ENCODE measurements around the gene DNER.
"Not testable (repeated sequence)": the region's sequence is repeated elsewhere in the genome, so short reads cannot be mapped to it uniquely, and the experiment has no call there.

DNER gene

GRCh38 chr2:229701062-229701461 lies 13.3 kb downstream of the DNER start:
- Mint-ChIP-seq H3K27ac (no peak overlapping the region), H3K36me3 (no peaks in the 10 kb centered on the region), H3K9me3 (no peaks in the 10 kb centered on the region), H3K27me3 (peaks cover 18% of the 10 kb centered on the region), H3K4me3 (no peak overlapping the region), H3K4me1 (no peaks in the 10 kb centered on the region)
- ATAC-seq (ENCODE audit: low read depth) (no peak), DNase-seq (ENCODE audit: low spot score in 2 of 2) (no peak)

GRCh38 chr2:229695961-229696360 lies 18.4 kb downstream of the DNER start:
- Mint-ChIP-seq H3K36me3 (no peaks in the 10 kb centered on the region), H3K4me3 (no peak overlapping the region), H3K27me3 (peaks cover 19% of the 10 kb centered on the region), H3K27ac (no peak overlapping the region), H3K4me1 (no peaks in the 10 kb centered on the region), H3K9me3 (peaks cover 3% of the 10 kb centered on the region)
- DNase-seq (ENCODE audit: low spot score in 2 of 2) (no peak), ATAC-seq (ENCODE audit: low read depth) (no peak)

- not testable (repeated sequence) for DNase-seq (ENCODE audit: low spot score in 2 of 2); ATAC-seq (ENCODE audit: low read depth); H3K4me3 Mint-ChIP-seq; H3K9me3 Mint-ChIP-seq; H3K4me1 Mint-ChIP-seq; H3K27ac Mint-ChIP-seq; H3K36me3 Mint-ChIP-seq
- H3K27me3 Mint-ChIP-seq = peaks cover 15% of the 10 kb centered on the region
These were observed 20.5 kb downstream of the DNER start for GRCh38 chr2:229693845-229694244.

GRCh38 chr2:229691631-229692030 lies 22.7 kb downstream of the DNER start:
- DNase-seq (ENCODE audit: low spot score in 2 of 2) (no peak), ATAC-seq (ENCODE audit: low read depth) (no peak)
- H3K9me3 Mint-ChIP-seq = peaks cover 3% of the 10 kb centered on the region
- no peak overlapping the region for H3K27ac Mint-ChIP-seq
- H3K36me3 Mint-ChIP-seq = no peaks in the 10 kb centered on the region
- no peaks in the 10 kb centered on the region for H3K4me1 Mint-ChIP-seq
- no peak overlapping the region for H3K4me3 Mint-ChIP-seq
- peaks cover 11% of the 10 kb centered on the region for H3K27me3 Mint-ChIP-seq

GRCh38 chr2:229689307-229689839 lies 25.0 kb downstream of the DNER start:
- ATAC-seq (ENCODE audit: low read depth) (no peak), DNase-seq (ENCODE audit: low spot score in 2 of 2) (no peak)
- Mint-ChIP-seq H3K9me3 (peaks cover 3% of the 10 kb centered on the region), H3K4me3 (no peak overlapping the region), H3K36me3 (no peaks in the 10 kb centered on the region), H3K27me3 (peaks cover 12% of the 10 kb centered on the region), H3K27ac (no peak overlapping the region), H3K4me1 (no peaks in the 10 kb centered on the region)

- Mint-ChIP-seq H3K27ac (no peak overlapping the region), H3K4me3 (no peak overlapping the region), H3K4me1 (no peaks in the 10 kb centered on the region), H3K9me3 (peaks cover 1% of the 10 kb centered on the region), H3K36me3 (no peaks in the 10 kb centered on the region), H3K27me3 (peaks cover 19% of the 10 kb centered on the region)
- ATAC-seq (ENCODE audit: low read depth) = no peak
- DNase-seq (ENCODE audit: low spot score in 2 of 2) = no peak
These were observed 26.2 kb downstream of the DNER start for GRCh38 chr2:229688141-229688540.

GRCh38 chr2:229686122-229686919 lies 28.0 kb downstream of the DNER start:
- no peak for ATAC-seq (ENCODE audit: low read depth)
- no peaks in the 10 kb centered on the region for H3K36me3 Mint-ChIP-seq
- peaks cover 21% of the 10 kb centered on the region for H3K27me3 Mint-ChIP-seq
- H3K9me3 Mint-ChIP-seq = no peaks in the 10 kb centered on the region
- no peak for DNase-seq (ENCODE audit: low spot score in 2 of 2)
- no peak overlapping the region for H3K27ac Mint-ChIP-seq
- no peak overlapping the region for H3K4me3 Mint-ChIP-seq
- no peaks in the 10 kb centered on the region for H3K4me1 Mint-ChIP-seq

- ATAC-seq (ENCODE audit: low read depth) (no peak), DNase-seq (ENCODE audit: low spot score in 2 of 2) (no peak)
- Mint-ChIP-seq H3K36me3 (no peaks in the 10 kb centered on the region), H3K27me3 (peaks cover 21% of the 10 kb centered on the region), H3K4me3 (no peak overlapping the region), H3K9me3 (no peaks in the 10 kb centered on the region), H3K27ac (no peak overlapping the region), H3K4me1 (no peaks in the 10 kb centered on the region)
These were observed 29.3 kb downstream of the DNER start for GRCh38 chr2:229684942-229685562.

GRCh38 chr2:229679393-229680125 lies 34.8 kb downstream of the DNER start:
- Mint-ChIP-seq H3K9me3 (no peaks in the 10 kb centered on the region), H3K4me3 (no peak overlapping the region), H3K36me3 (no peaks in the 10 kb centered on the region)

GRCh38 chr2:229675569-229675968 lies 38.8 kb downstream of the DNER start:
- H3K36me3 Mint-ChIP-seq = no peaks in the 10 kb centered on the region
- H3K4me3 Mint-ChIP-seq = no peak overlapping the region
- DNase-seq (ENCODE audit: low spot score in 2 of 2) (no peak), ATAC-seq (ENCODE audit: low read depth) (no peak)
- H3K27ac Mint-ChIP-seq = no peak overlapping the region
- H3K4me1 Mint-ChIP-seq = peaks cover 6% of the 10 kb centered on the region
- peaks cover 39% of the 10 kb centered on the region for H3K27me3 Mint-ChIP-seq
- no peaks in the 10 kb centered on the region for H3K9me3 Mint-ChIP-seq

More at GRCh38 chr2:229679393-229680125, 34.8 kb downstream of the DNER start:
- no peak for DNase-seq (ENCODE audit: low spot score in 2 of 2)
- Mint-ChIP-seq H3K4me1 (peaks cover 3% of the 10 kb centered on the region), H3K27me3 (peaks cover 32% of the 10 kb centered on the region), H3K27ac (no peak overlapping the region)
- ATAC-seq (ENCODE audit: low read depth) = no peak

GRCh38 chr2:229674830-229675530 lies 39.4 kb downstream of the DNER start:
- DNase-seq (ENCODE audit: low spot score in 2 of 2) (no peak), ATAC-seq (ENCODE audit: low read depth) (no peak)
- H3K4me3 Mint-ChIP-seq = no peak overlapping the region
- peaks cover 6% of the 10 kb centered on the region for H3K4me1 Mint-ChIP-seq
- H3K9me3 Mint-ChIP-seq = no peaks in the 10 kb centered on the region
- peaks cover 37% of the 10 kb centered on the region for H3K27me3 Mint-ChIP-seq
- H3K36me3 Mint-ChIP-seq = no peaks in the 10 kb centered on the region
- no peak overlapping the region for H3K27ac Mint-ChIP-seq

- H3K36me3 Mint-ChIP-seq = no peaks in the 10 kb centered on the region
- DNase-seq (ENCODE audit: low spot score in 2 of 2) (no peak), ATAC-seq (ENCODE audit: low read depth) (no peak)
- peaks cover 6% of the 10 kb centered on the region for H3K4me1 Mint-ChIP-seq
- H3K27ac Mint-ChIP-seq = no peak overlapping the region
- peaks cover 33% of the 10 kb centered on the region for H3K27me3 Mint-ChIP-seq
- no peak overlapping the region for H3K4me3 Mint-ChIP-seq
- H3K9me3 Mint-ChIP-seq = no peaks in the 10 kb centered on the region
These were observed 40.7 kb downstream of the DNER start for GRCh38 chr2:229673676-229674075.

- Mint-ChIP-seq H3K4me1 (peaks cover 3% of the 10 kb centered on the region), H3K9me3 (no peaks in the 10 kb centered on the region), H3K4me3 (no peak overlapping the region), H3K36me3 (no peaks in the 10 kb centered on the region), H3K27ac (no peak overlapping the region), H3K27me3 (peaks cover 26% of the 10 kb centered on the region)
- DNase-seq (ENCODE audit: low spot score in 2 of 2) (no peak), ATAC-seq (ENCODE audit: low read depth) (no peak)
These were observed 42.3 kb downstream of the DNER start for GRCh38 chr2:229672021-229672420.
